Endothelial cell of umbilical vein (primary cell): ENCODE measurements around the gene PCLO. TPM values are rescaled to one million over a fixed set of nuclear protein-coding genes. Genes with fewer than 3 reads are reported as not detected.

Source experiments
- BruUV-seq: library from RNA; stranded (reverse); fragments of 400-500 nt; replicated peaks from 2 replicates; lab custom pipeline; 2021; lab: Mats Ljungman, UMichigan
- CTCF ChIA-PET: fragments of 300-600, 350-600 bp; sonication (Branson Sonifier 250); formaldehyde crosslinking; loops from one replicate; lab custom pipeline; 2021; ENCODE audit warnings: antibody characterized with exemption, inconsistent platforms; lab: Charles Lee
- POLR2A ChIA-PET: fragments of 300-600, 350-600 bp; sonication (Branson Sonifier 250); formaldehyde crosslinking; loops from one replicate; lab custom pipeline; 2021; ENCODE audit warnings: antibody characterized with exemption, inconsistent platforms; lab: Charles Lee
- DNase-seq: peaks from one replicate; pipeline ENCODE4 v3.0.0-alpha.2; 2011; ENCODE audit warnings: low read depth, low spot score
- FAIRE-seq: peaks from 2 replicates; lab custom pipeline; 2011; peaks lifted over from hg19 to GRCh38; lab: Jason Lieb, UNC
- H2AFZ ChIP-seq: 2 replicates; pipeline ENCODE4 v1.6.0; 2012; ENCODE audit warnings: low read depth, low read length, control low read depth, inconsistent platforms
- H3K27ac ChIP-seq: 2 replicates; pipeline ENCODE4 v1.5.1; 2011; ENCODE audit warnings: low read depth, mild to moderate bottlenecking, control low read depth, low read length, moderate library complexity; ENCODE audit not compliant: insufficient read depth
- H3K27me3 ChIP-seq, 2 experiments: 2 replicates each; pipeline versions ENCODE4 v1.6.0 to v1.6.1; 2011; ENCODE audit warnings: low read length in 2 of 2, mixed read lengths in 1 of 2; ENCODE audit not compliant: control insufficient read depth in 2 of 2, insufficient read depth in 2 of 2
- H3K36me3 ChIP-seq, 2 experiments: 2 replicates in 1 of 2; 3 replicates in 1 of 2; pipeline ENCODE4 v1.5.1; 2011; ENCODE audit warnings: low read length in 2 of 2, mild to moderate bottlenecking in 1 of 2, moderate library complexity in 1 of 2; ENCODE audit not compliant: control insufficient read depth in 2 of 2, insufficient read depth in 2 of 2; ENCODE audit errors: extremely low read depth in 1 of 2
- H3K4me1 ChIP-seq: 3 replicates; pipeline ENCODE4 v1.5.1; 2011; ENCODE audit warnings: mild to moderate bottlenecking, low read length; ENCODE audit not compliant: control insufficient read depth, insufficient read depth; ENCODE audit errors: extremely low read depth
- H3K4me2 ChIP-seq: 2 replicates; pipeline ENCODE4 v1.6.1; 2011; ENCODE audit warnings: low read length, control low read depth, mixed read lengths; ENCODE audit not compliant: insufficient read depth
- H3K4me3 ChIP-seq, 3 experiments: fragments of 200-600 bp in 1 of 3; sonication (generic), shearing (Covaris generic) in 1 of 3; replicated peaks in 1 of 3; 2 replicates each; pipeline ENCODE4 v1.5.1; 2011 to 2016; ENCODE audit warnings: control low read depth in 3 of 3, low read length in 3 of 3, mild to moderate bottlenecking in 2 of 3, inconsistent platforms in 1 of 3, low read depth in 1 of 3, moderate library complexity in 1 of 3; ENCODE audit not compliant: insufficient read depth in 1 of 3
- H3K79me2 ChIP-seq: 2 replicates; pipeline ENCODE4 v1.6.0; 2012; ENCODE audit warnings: low read length, inconsistent platforms; ENCODE audit not compliant: control insufficient read depth, insufficient read depth
- H3K9ac ChIP-seq: replicated peaks from 2 replicates; pipeline ENCODE3; 2011; ENCODE audit warnings: low read length, control low read depth; ENCODE audit not compliant: insufficient read depth; ENCODE audit errors: extremely low read depth
- H3K9me1 ChIP-seq: replicated peaks from 3 replicates; pipeline ENCODE4 v1.6.0; 2011; ENCODE audit warnings: mild to moderate bottlenecking, low read length; ENCODE audit not compliant: control insufficient read depth, insufficient read depth; ENCODE audit errors: extremely low read depth
- H3K9me3 ChIP-seq: replicated peaks from 2 replicates; pipeline ENCODE4 v1.5.1; 2012; ENCODE audit warnings: low read length, inconsistent platforms; ENCODE audit not compliant: control insufficient read depth, insufficient read depth
- H4K20me1 ChIP-seq: replicated peaks from 2 replicates; pipeline ENCODE3; 2011; ENCODE audit warnings: mild to moderate bottlenecking, low read length; ENCODE audit not compliant: control insufficient read depth, insufficient read depth; ENCODE audit errors: extremely low read depth
- CTCF ChIP-seq, 2 donors: IDR thresholded peaks; 1 replicate in 1 of 2; 2 replicates in 1 of 2; pipeline ENCODE4 v1.5.1; 2011; ENCODE audit warnings: low read length in 2 of 2, mild to moderate bottlenecking in 2 of 2, moderate library complexity in 2 of 2, control low read depth in 1 of 2, inconsistent platforms in 1 of 2, low read depth in 1 of 2; ENCODE audit not compliant: insufficient read depth in 1 of 2; ENCODE audit errors: extremely low read depth in 1 of 2
- EZH2 ChIP-seq: IDR thresholded peaks from 2 replicates; pipeline ENCODE4 v1.6.1; 2012; ENCODE audit warnings: borderline replicate concordance, low read depth, mild to moderate bottlenecking, moderate library complexity, low read length, inconsistent platforms; ENCODE audit not compliant: severe bottlenecking
- FOS ChIP-seq: IDR thresholded peaks from 2 replicates; pipeline ENCODE4 v1.6.1; 2011; ENCODE audit warnings: mild to moderate bottlenecking, low read length, moderate library complexity, borderline replicate concordance; ENCODE audit not compliant: insufficient read depth
- GATA2 ChIP-seq: IDR thresholded peaks from 2 replicates; pipeline ENCODE4 v1.7.0; 2011; ENCODE audit warnings: low read depth, mild to moderate bottlenecking, moderate library complexity, mixed read lengths, low read length; ENCODE audit not compliant: insufficient read length, insufficient read depth
- JUN ChIP-seq: IDR thresholded peaks from 2 replicates; pipeline ENCODE4 v1.6.1; 2011; ENCODE audit warnings: borderline replicate concordance, low read depth; ENCODE audit not compliant: insufficient read length, insufficient read depth
- MAX ChIP-seq: IDR thresholded peaks from 2 replicates; pipeline ENCODE4 v1.6.1; 2011; ENCODE audit not compliant: insufficient read depth, insufficient read length
- MYC ChIP-seq: IDR thresholded peaks from one replicate; pipeline ENCODE4 v1.6.1; 2011; ENCODE audit warnings: mild to moderate bottlenecking, low read depth, low read length
- POLR2A ChIP-seq: IDR thresholded peaks from 2 replicates; pipeline ENCODE4 v1.6.1; 2012; ENCODE audit warnings: low read depth, mild to moderate bottlenecking, control low read depth, low read length
- POLR2AphosphoS5 ChIP-seq: IDR thresholded peaks from 2 replicates; pipeline ENCODE4 v1.6.1; 2012; ENCODE audit warnings: low read depth, mild to moderate bottlenecking, control low read depth, low read length, moderate library complexity; ENCODE audit not compliant: insufficient read depth
- dilution Hi-C: fragments of 300-500 bp; cut with MboI; formaldehyde crosslinking; loops from one replicate; pipeline ENCODE4 v1.15.0; 2019; ENCODE audit warnings: low sequenced_read_pairs; ENCODE audit not compliant: extremely low pct_ligation_motif_present
- intact Hi-C: fragments of 100-400 bp; cut with micrococcal nuclease; formaldehyde crosslinking; loops from one replicate; pipeline ENCODE4 v1.10.0; 2022
- polyA plus RNA-seq, 4 experiments: library from polyadenylated mRNA; depleted of rRNA in 3 of 4; stranded (reverse) in 3 of 4; unstranded in 1 of 4; fragments of >200 nt; gene quantifications; 2 replicates each; pipeline versions ENCODE4 v1.2.1 to v1.2.3, GENCODE V29; 2011 to 2012; ENCODE audit warnings: missing spikeins in 1 of 4
- total RNA-seq: library from RNA; stranded (reverse); gene quantifications from 2 replicates; pipeline ENCODE4 v1.2.3, GENCODE V29; 2021

The PCLO gene
- total and polyA plus RNA-seq, 2 donors (not counting 3 experiments of a cell fraction or from before 2014, with no cell fraction given), result 0.04 to 0.75 TPM

GRCh38 chr7:82723411-82723810, 439.3 kb downstream of the PCLO start:
- no peaks in the 10 kb centered on the region for H4K20me1 ChIP-seq
- H3K4me1 ChIP-seq, result no peaks in the 10 kb centered on the region
- ChIA-PET POLR2A (no interaction called here), CTCF (interaction anchor here (0.9 to 2.8 kb wide), 7 partner anchors 18 to 1224 kb away, joined by 3 to 22 read pairs (median 4); no protein-coding TSS in a partner anchor)
- no peak for FAIRE-seq
- intact Hi-C loops, result loop anchor here (10.0 kb wide), 1 partner anchor 1809 kb away; the partner anchor contains the start of gene SEMA3C
- no peaks in the 10 kb centered on the region for H3K9me3 ChIP-seq
- H3K9ac ChIP-seq, result no peak overlapping the region
- no peak overlapping the region for H3K27ac ChIP-seq
- no peak for DNase-seq
- no peaks in the 10 kb centered on the region for H3K36me3 ChIP-seq
- dilution Hi-C loops, result no loop called here
- no TSS peak for BruUV-seq
- H2AFZ ChIP-seq, result no peak overlapping the region
- H3K27me3 ChIP-seq, result no peaks in the 10 kb centered on the region
- no peaks in the 10 kb centered on the region for H3K9me1 ChIP-seq
- H3K4me3 ChIP-seq, result no peak overlapping the region
- no peaks in the 10 kb centered on the region for H3K79me2 ChIP-seq
- no peak for TF ChIP-seq JUN
- TF ChIP-seq POLR2A, result no peak
- no peak for TF ChIP-seq MYC
- TF ChIP-seq POLR2AphosphoS5, result no peak
- TF ChIP-seq GATA2, result no peak
- TF ChIP-seq CTCF (IDR thresholded peaks at IDR 0.05; ENCODE audit: extremely low read depth in 1 of 2, insufficient read depth in 1 of 2, low read depth in 1 of 2, low read length in 2 of 2), result no peak
- no peak for TF ChIP-seq EZH2
- no peak for TF ChIP-seq FOS
- no peak for TF ChIP-seq MAX
- no peak overlapping the region for H3K4me2 ChIP-seq
